ENCODE measurements around the gene GRIP2.

Gene GRIP2

DNA sequence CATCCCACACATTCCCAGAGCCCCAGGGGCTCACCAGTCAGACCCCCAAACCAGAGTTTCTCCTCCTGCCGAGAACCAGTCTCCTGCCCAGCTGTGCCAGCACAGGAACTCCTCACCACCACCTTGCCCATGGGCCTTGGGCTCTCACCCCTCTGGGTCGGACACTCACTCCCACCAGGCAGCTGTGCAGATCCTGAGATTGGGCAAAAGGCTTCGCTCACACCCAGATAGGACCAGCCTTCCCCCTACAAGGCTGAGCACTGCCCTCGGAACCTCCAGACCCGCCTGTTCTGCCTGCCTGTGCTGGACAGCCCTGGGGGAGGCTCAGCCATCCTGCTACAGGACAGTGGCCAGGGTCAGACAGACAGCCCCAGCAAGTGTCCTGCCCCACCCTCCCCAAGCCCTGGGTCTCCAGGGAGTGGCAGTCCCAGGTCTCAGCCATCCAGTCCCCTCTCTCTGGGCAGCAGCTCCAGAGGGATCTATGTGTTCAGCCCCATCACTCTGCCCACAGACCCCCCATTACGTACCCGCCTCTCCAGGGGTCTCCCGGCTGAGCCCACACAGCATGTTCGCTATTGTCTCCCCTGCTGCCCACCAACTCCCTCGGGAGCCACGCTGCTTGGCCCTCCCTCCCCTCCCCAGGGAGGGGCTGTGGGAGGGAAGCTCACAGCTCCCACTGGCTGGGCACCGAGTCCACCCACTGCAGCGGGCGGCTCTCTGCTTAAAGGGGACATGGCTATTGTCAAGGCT lies at the start of gene GRIP2:
GRIP2 (minus strand) TSS at position 601 of the 750 bp plus-strand sequence; CDS start at position 567, 34 bp downstream.
- DNase-seq, result no peak

DNA sequence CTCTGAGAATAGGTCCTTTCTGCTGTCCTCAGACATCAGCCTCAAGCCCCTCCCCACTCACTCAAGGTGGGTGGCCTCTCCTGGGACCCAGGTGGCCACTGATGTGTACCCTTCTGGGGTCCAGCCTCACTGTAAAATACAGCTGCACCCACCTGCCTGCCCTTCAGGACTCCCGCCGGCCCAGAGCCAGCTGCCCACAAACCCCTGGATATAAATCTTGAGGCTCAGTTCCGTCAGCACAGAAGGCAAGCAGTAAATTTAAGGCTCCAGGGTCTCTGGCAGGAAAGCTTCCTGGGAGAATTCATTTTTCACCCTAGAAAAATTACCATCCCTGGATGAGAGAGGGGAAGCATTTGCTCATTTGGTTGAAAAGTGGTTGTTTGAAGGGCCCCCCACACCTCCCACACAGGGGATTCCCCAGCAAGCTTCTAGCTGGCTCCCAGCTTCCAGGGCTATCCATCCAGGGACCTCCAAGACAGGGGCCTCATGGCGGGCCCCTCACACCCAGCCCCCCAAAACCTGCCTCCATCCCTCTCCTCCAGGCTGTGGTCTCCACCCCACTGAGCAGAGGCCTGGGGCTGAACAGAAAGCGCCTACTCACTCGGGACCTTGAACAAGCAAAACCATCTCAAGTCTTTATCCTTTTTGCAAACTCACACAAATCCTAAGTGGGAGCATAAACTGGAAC lies 48.4 kb upstream of the GRIP2 start:
- DNase-seq, result no peak

- no peak for DNase-seq
These were observed 47.7 kb upstream of the GRIP2 start for GRCh38 chr3:14587740-14588360.

DNA sequence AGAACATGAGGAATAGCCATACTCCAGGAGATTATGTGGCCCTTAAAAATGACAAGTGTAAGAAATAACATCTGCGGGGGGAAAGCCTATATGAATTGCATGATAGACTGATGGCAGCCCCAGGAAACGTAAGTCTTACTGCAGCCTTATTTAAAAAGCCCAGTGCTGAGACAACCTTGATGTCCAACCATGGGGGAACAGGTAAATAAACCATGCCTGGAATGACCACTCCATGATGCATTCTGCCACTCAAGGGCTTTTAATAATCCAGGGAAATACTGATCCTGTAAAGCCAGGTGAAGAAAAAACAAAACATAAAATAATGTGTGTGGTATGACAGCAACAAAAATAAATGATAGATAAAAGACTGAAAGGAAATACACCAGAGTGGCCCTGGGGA lies 46.5 kb upstream of the GRIP2 start:
- no peak for DNase-seq

DNA sequence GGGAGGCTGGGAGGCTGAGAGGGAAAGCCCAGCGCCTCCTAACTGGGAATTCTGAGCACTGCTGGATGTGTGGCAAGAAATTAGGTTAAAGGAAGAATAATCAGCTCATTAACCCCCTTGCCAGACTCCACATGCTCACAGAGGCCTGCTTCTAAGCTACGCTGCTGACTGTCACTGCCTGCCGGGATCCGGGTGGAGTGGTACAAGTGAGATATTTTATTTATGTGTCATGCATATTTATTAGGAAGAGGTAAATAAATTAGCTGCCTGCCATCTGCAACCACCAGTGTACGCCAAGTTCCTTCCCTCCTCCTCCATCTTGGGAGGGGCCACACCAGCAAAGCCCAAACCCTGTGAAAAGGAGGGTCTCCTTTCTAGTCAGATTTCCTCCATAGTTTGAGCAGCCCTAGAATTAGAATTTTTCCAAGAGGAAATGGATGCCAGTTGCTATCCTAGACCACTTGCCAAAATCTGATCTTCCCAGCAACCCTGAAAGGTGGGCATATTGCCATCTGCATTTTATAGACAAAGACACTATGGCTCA lies 43.5 kb upstream of the GRIP2 start:
- DNase-seq, result no peak

- no peak for DNase-seq
These were observed 41.9 kb upstream of the GRIP2 start for GRCh38 chr3:14582045-14582410.

DNA sequence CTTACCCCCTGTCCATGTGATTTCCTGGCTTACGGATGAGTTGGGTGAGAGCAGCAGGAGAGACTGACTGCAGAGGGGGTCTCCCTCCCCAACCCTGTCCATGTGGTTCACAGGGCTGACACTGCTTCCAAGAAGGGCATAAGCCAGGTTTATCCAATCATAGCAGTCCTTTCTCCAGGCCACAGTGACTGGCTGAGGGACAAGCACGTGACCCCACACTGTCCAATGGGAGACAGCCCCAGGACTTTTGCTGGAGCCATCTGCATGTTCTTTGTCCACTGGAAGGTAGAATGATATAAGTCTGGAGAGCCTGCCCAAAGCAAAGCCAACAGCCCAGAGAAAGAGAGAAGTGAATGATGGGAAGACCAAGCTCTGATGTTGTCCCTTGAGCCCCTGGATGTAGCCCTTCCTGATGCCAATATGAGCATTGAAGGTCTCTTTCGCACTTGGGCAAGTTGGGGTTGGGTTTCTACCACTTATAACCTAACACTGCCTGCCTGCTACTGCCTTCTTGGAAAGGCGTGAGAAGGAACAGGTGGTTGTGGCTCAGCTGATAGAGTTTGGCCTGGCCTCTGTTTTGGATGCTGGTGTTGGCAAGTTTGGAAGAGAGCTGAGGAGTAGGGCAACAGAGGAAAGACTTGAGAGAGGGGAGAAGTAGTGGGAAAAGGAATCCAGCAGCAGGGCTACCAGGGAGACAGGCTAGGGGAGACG lies 41.3 kb upstream of the GRIP2 start:
- no peak for DNase-seq

DNA sequence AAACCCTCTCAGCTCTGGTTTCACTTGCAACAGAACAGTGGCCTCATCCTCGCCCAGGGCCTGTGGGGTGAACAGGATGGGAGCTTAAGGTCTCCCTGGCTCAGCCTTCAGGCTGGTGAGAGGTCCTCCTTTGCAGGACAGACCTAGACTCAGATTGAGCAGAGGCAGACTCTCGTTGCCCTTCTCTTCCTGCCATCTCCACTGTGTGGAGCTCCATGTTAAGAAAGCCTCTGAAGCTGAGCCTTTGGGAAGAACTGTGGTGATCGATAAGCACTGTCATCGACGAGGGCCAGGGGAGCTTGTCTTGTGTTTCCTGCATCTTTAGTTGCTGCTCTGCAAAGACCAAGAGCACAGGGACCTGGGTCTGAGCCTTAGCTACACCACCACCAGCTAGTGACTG lies 37.8 kb upstream of the GRIP2 start:
- DNase-seq, result no peak

DNA sequence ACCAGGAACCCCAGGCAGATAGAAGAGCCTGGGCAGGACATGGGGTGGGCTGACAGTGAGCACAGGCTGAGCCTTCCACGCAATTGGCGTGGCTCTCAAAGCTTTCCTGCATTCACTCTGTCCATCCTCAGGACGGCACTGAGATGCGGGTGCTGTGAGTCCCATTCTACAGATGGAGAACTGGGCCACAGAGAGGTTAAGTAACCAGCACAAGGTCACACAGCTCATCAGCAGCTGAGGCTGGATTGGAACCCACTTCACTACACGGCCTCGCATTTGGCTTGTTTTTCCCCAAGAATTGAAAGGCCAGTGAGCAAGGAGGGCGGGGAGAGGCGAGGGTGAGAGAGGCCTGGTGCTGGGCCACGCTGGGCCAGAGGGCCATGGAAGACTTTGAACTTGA lies 36.0 kb upstream of the GRIP2 start:
- DNase-seq, result no peak

DNA sequence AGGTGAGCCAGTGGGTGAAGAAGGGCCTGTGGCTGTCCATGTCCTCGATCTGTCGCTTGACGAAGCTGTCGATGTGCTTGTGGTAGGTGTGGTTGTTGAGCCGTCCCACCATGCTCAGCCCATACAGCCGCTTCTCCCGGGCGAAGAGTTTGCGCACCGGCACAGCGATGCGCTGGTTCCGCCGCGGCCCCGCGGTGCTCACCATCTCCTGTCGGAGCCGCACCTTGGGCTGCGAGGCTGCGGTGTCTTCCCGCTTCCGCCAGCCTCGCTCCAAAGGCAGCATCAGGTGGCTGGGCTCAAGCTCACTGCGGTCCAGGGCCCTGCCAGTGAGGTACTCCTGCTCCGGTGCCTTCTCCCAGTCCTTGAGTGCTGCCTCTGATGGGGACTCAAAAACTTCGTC lies 34.0 kb upstream of the GRIP2 start:
- DNase-seq, result no peak

DNA sequence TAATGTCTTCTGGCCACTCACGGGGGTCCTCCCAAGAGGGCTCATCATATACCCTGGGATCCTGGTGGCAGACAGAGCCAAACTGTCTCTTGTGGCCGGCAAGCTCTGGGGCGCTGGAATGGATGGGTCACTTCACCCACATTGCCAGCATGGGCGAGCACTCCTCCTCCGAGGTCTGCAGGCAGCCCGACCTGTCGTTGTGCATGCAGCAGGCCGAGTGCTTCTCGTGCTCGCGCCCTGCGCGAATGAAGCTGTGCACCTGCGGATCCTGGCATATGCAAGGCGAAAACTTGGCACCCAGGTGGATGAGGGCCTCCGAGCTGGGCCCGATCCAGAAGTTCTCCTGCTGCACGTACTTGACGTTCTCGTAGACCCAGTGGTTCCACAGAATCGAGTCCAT lies 33.6 kb upstream of the GRIP2 start:
- DNase-seq, result no peak

DNA sequence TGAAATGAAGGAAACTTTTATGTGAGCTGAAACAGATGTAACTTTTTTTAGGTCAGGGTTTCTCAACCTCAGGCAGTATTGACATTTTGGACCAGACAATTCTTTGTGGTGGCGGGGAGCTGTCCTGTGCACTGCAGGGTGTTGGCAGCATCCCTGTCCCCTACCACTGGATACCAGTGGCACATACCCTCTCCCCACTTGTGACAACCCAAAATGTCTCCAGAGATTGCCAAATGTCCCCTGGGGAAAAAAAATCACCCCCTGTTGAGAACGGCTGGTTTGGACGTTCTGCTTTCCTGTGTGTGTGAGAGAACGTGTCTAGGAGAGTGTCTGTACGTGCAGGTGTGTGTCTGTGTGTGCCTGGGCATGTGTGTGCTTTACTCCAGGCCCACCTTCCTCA lies 30.7 kb upstream of the GRIP2 start:
- DNase-seq, result no peak

DNA sequence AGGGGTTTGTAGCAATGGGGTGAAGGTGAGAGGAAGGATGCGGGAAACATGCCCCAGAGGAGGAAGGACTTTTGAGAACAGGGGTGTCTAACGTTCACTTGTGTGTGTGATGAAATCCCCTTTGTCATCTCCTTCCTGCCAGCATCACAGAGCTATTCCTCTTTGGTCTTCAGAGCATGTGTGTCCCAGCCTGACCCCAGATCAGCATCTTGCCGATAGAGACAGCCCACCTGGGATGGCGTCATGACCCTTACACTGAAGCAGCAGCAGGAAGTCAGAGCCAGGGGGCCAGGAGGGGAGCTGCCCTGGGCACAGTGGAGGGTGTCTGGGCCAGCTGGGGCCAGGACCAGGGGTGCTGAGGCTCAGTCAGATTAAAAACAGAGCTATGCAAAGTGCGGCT lies 29.9 kb upstream of the GRIP2 start:
- no peak for DNase-seq

DNA sequence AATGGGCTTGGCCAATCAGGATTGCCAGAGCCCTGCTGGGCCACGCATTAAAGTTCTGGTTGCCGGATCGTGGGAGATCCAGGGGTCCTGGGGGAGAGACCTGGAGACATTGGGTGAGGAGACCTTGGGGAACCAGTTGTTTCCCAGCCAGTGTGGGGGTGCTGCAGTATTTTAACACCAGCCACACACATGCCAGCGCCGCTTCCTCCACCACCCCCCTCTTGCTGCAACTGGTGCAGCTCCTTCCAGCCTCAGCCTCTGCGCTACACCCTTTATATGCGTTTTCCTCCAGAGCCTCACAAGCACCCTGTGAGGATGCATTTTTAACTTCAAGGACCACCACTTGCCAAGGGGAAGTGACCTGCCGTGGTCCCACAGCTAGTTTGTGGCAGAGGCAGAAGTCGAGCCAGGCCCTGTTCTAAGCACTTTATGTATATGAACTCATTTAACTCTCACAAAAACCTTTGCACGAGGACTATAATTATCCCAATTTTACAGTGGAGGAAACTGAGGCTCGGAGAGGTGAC lies 29.4 kb upstream of the GRIP2 start:
- DNase-seq, result no peak

DNA sequence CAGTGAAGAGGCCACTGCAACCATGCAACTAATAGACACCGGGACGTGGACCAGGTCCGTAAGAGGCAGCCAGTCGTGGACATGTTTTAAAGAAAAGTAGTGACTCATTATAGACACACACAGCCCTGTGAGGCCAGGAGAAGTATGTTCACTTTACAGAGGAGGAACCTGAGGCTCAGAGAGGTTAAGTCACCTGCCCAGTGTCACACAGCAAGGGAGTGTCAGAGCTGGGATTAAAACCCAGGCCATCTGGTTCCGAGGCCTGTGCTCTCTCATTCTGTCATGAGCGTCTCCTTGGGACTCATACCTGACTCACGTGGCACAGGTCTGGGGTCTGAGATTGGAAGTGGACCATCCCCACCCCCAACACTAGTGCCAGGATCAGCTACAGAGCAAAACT lies 28.1 kb upstream of the GRIP2 start:
- no peak for DNase-seq

DNA sequence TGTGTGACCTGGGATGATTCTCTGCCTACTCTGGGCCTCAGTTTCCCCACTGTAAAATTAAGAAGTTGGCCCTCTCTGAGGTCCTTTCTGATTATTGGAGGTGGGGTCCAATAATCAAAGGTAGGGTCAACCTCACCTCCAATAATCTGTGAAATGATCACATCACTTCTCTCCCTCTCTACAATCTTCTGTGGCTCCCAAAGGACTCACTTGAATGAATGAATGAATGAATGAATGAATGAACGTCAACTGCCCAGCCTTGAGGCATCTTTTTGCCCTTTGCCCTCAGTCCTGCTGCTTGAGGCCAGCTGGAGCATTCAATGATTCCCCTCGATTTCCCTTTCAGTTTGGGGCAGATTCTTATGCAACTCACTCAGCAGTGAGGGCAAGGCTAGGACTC lies 26.7 kb upstream of the GRIP2 start:
- no peak for DNase-seq

DNA sequence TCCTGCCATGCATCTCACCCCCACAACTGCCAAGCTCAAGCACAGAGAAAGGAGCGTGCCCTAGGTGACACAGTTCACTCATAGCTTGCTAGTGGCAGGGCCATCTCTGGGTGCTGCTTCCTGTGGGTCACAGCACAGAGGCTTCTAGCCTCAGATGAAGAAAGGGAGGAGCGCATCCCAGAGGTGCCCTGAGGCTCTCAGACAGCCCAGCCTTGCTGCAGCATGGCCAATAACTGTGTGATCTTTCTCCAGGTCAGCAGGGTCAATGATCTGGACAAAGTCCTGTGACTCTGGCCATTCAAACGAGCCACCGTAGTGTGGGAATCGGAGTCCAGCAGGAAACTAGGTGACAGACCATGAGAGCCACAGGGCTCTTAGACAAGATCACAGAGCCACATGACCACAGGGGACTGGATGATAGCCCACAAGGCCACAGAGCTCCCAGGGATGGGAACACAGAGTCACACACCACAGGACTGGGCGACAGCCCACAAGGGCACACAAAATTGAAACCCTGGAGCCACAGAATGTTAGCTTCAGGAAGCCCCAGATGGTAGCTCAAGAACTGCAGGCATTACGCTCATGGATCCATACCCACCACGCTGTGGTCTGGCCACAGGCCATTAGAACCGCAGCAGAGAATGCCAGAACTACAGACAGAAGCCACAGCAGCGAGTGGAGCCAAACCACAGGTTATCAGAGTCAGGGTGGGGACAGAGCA lies 25.9 kb upstream of the GRIP2 start:
- DNase-seq, result no peak

DNA sequence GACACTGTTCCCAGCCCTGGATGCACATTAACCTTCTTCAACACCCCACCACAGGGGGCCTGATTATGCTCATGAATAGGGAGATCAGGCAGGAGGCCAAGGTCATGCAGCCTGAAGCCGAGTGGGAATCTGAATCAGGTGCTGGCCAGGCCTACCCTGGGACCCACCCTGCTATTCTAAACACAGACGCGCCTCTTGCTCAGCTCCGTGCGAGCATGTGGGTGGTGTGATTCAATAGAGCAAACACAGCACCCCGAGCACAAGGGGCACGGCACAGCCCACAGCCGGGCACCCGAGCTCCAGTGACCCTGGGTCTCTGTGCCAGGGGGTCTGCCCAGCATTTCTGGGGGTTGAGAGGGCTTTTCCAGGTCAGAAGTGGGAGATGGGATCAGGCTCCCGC lies 24.6 kb upstream of the GRIP2 start:
- DNase-seq, result no peak

- DNase-seq, result no peak
These were observed 23.9 kb upstream of the GRIP2 start for GRCh38 chr3:14563946-14564539.

- DNase-seq, result no peak
These were observed 22.2 kb upstream of the GRIP2 start for GRCh38 chr3:14562121-14562890.
